ENCODE data around the gene LPP. TPM values are rescaled to one million over a fixed set of nuclear protein-coding genes. Genes with fewer than 3 reads are reported as not detected.

LPP gene
- total and polyA plus RNA-seq, 2 of the 13 experiments (the other 11 are each of a cell fraction or from before 2014, with no cell fraction given), result 19.2 to 29.9 TPM

DNA sequence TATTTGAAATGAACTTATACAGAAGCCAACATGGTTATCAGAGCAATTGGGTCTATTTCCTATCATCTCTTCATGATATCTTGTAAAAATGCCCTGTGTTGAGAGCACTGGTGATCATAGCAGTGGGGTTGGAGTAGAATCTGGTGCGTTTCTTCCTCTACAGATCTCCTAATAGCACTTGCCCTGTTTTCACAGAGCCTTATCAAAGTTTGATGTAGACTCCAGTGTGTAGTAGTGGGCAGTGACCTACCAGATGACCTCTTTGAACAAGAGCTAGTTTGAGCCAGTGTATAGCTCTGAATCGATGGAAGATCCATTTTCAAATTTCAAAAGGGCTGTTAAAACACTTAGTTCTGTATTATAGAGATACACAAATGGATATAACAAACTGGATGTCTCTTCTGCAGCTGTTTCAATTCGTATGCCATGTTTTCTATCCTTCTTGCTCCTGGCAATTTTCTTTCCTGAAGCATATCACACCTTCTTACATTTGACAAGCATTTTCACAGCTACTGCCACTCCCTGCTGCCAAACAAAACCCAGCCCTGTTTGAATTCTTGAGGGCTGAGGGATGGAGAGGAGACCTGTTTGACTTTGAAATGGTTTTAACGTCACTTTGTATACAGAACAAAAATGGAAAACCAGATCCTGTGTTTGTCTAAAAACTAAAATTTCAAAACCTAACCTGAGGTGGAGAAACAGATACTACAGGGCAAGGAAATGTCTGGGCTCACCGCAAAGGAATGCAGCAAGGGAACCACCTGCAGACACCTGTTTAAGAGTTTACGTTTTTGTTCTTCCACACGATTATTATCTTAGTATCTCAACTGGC, 663.4 kb downstream of the LPP start:
- ChIA-PET POLR2A (no interaction called here), CTCF (ENCODE audit: low intra/inter-chr PET ratio, low total read pairs) (no interaction called here)
- H3K4me2 ChIP-seq (ENCODE audit: low read depth, low read length), result no peak overlapping the region
- no peaks in the 10 kb centered on the region for H3K27me3 ChIP-seq (ENCODE audit: control insufficient read depth in 1 of 2, insufficient read depth in 2 of 2, low read length in 2 of 2)
- no peak for TF ChIP-seq ZNF850 (CRISPR knock-in tag; conservative IDR thresholded peaks at IDR 0.05)
- no peak for TF ChIP-seq ZNF570 (CRISPR knock-in tag; IDR thresholded peaks at IDR 0.05; ENCODE audit: borderline replicate concordance)
- TF ChIP-seq LBX2 (CRISPR knock-in tag; IDR thresholded peaks at IDR 0.05; ENCODE audit: borderline replicate concordance), result no peak
- no peak for TF ChIP-seq NFYC (CRISPR knock-in tag; IDR thresholded peaks at IDR 0.05)
- no peak for TF ChIP-seq ZKSCAN5 (CRISPR knock-in tag; IDR thresholded peaks at IDR 0.05)
- TF ChIP-seq ELF1 (CRISPR knock-in tag; IDR thresholded peaks at IDR 0.05), result no peak
- TF ChIP-seq ZSCAN31 (CRISPR knock-in tag; IDR thresholded peaks at IDR 0.05; ENCODE audit: low read depth), result no peak
- no peak for TF ChIP-seq ZNF263 (CRISPR knock-in tag; IDR thresholded peaks at IDR 0.05)
- TF ChIP-seq, protein P1, sequence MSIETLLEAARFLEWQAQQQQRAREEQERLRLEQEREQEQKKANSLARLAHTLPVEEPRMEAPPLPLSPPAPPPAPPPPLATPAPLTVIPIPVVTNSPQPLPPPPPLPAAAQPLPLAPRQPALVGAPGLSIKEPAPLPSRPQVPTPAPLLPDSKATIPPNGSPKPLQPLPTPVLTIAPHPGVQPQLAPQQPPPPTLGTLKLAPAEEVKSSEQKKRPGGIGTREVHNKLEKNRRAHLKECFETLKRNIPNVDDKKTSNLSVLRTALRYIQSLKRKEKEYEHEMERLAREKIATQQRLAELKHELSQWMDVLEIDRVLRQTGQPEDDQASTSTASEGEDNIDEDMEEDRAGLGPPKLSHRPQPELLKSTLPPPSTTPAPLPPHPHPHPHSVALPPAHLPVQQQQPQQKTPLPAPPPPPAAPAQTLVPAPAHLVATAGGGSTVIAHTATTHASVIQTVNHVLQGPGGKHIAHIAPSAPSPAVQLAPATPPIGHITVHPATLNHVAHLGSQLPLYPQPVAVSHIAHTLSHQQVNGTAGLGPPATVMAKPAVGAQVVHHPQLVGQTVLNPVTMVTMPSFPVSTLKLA (IDR thresholded peaks at IDR 0.05), result no peak
- TF ChIP-seq ZNF687 (CRISPR knock-in tag; IDR thresholded peaks at IDR 0.05), result no peak
- no peak for TF ChIP-seq ZFP62 (CRISPR knock-in tag; IDR thresholded peaks at IDR 0.05)
- TF ChIP-seq HOXA3 (CRISPR knock-in tag; IDR thresholded peaks at IDR 0.05), result no peak
- H3K27ac ChIP-seq (ENCODE audit: extremely low read length, insufficient read depth, low read length), result no peak overlapping the region
- intact Hi-C loops (cut with micrococcal nuclease; ENCODE audit: unreplicated experiment), result no loop called here
- no peaks in the 10 kb centered on the region for H3K79me2 ChIP-seq (ENCODE audit: insufficient read depth, low read length)
- ATAC-seq, result no peak
- no TSS peak for BruUV-seq (replicated peaks)
- H3K9ac ChIP-seq (ENCODE audit: insufficient read depth, low read depth, low read length), result no peak overlapping the region
- in situ Hi-C loops (cut with HindIII; ENCODE audit: extremely low pct_ligation_motif_present, low pct_unique_long_range_greater_than_20kb), result no loop called here
- WGBS (ENCODE audit: low lambda C conversion rate), result 95% methylated on average over 7 of the region's 7 CpGs
- no peaks in the 10 kb centered on the region for H4K20me1 ChIP-seq (ENCODE audit: insufficient read depth, low read length)
- FAIRE-seq, result no peak
- H3K36me3 ChIP-seq (replicated peaks in 1 of 2; ENCODE audit: control insufficient read depth in 1 of 2, insufficient read depth in 2 of 2, low read length in 2 of 2), result no peaks in the 10 kb centered on the region
- DNase-seq (ENCODE audit: low spot score), result no peak
- H3K4me3 ChIP-seq (replicated peaks in 1 of 3; ENCODE audit: insufficient read depth in 1 of 3, low read depth in 2 of 3, low read length in 3 of 3), result no peak overlapping the region
- no peaks in the 10 kb centered on the region for H3K9me3 ChIP-seq (ENCODE audit: low read length)
- H2AFZ ChIP-seq (ENCODE audit: low read length), result no peak overlapping the region
- H3K4me1 ChIP-seq (ENCODE audit: insufficient read depth, low read length), result peaks cover 9% of the 10 kb centered on the region; the same call in 1 of the 2 replicates
